GM12874 (cell line): ENCODE data around the gene DNAI7.
A peak's percentile ranks its signal among the peaks of the same experiment; 100 is the strongest.

Experiments
- CTCF ChIP-seq: IDR thresholded peaks from 2 replicates; pipeline ENCODE4 v1.5.1; 2011; ENCODE audit warnings: low read depth, mild to moderate bottlenecking, control low read depth, low read length, moderate library complexity; ENCODE audit not compliant: insufficient read depth

DNAI7 gene

GRCh38 chr12:25195056-25195971 lies at the start of gene DNAI7, which contains the start of gene ETFRF1:
TSS of gene DNAI7 (minus strand) at chr12:25195160. CDS start at chr12:25195078, 82 bp downstream.
TSS of gene ETFRF1 (plus strand) at chr12:25195237. CDS start at chr12:25203957, 8,720 bp downstream.
- no peak for TF ChIP-seq CTCF

- no peak for TF ChIP-seq CTCF
Observed at GRCh38 chr12:25243680-25243990, 48.7 kb upstream of the DNAI7 start.

GRCh38 chr12:25242981-25243679 lies 48.2 kb upstream of the DNAI7 start:
- TF ChIP-seq CTCF = no peak

- peak; percentile 37; the same call in 1 of the 2 replicates for TF ChIP-seq CTCF
Observed at GRCh38 chr12:25241167-25242020, 46.4 kb upstream of the DNAI7 start.

GRCh38 chr12:25236626-25237025 lies 41.7 kb upstream of the DNAI7 start:
- TF ChIP-seq CTCF = no peak

GRCh38 chr12:25236190-25236589 lies 41.2 kb upstream of the DNAI7 start:
- no peak for TF ChIP-seq CTCF

- no peak for TF ChIP-seq CTCF
Observed at GRCh38 chr12:25213338-25213737, 18.4 kb upstream of the DNAI7 start.
